Measurements from ENCODE around the gene CHRNA4.

DNA sequence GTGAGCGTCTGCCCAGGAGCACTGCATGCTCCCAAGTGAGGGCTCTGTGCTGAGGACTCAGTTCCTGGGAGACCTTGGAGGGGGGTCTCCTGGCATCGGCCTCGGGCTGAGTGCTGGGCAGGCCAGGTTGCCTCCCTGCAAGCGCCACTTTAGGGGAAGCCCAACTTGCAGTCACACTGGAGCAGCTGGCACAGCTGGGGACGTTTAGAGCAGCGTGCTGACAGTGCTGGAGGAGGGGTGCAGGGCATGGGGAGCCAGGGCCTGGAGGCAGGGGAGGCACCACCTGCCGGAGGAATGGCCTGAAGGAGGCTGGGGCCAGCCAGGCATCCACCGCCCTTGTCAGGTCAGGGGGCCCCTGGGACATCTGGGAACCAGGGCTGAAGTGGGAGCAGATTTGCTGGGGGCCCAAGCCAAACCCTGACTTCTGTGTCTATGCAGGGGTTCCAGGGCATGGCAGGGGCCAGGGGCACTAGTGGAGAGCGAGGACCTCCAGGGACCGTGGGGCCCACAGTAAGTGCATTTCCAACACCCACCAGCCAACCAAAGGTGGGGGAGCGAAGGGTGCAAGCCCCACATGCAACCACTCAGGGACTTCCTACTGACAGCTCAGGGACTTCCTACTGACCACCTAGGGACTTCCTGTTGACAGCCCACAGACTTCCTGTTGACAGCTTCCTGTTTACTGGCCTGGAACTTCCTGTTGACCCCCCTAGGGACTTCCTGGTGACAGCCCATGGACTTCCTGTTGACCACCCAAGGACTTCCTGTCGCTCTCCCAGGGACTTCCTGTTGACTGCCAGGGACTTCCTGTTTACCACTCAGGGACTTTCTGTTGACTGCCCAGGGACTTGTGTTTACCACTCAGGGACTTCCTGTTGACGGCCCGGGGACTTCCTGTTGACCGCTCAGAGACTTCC lies 34.6 kb downstream of the CHRNA4 start:
- TF ChIP-seq, protein P1, sequence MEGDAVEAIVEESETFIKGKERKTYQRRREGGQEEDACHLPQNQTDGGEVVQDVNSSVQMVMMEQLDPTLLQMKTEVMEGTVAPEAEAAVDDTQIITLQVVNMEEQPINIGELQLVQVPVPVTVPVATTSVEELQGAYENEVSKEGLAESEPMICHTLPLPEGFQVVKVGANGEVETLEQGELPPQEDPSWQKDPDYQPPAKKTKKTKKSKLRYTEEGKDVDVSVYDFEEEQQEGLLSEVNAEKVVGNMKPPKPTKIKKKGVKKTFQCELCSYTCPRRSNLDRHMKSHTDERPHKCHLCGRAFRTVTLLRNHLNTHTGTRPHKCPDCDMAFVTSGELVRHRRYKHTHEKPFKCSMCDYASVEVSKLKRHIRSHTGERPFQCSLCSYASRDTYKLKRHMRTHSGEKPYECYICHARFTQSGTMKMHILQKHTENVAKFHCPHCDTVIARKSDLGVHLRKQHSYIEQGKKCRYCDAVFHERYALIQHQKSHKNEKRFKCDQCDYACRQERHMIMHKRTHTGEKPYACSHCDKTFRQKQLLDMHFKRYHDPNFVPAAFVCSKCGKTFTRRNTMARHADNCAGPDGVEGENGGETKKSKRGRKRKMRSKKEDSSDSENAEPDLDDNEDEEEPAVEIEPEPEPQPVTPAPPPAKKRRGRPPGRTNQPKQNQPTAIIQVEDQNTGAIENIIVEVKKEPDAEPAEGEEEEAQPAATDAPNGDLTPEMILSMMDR (IDR thresholded peaks at IDR 0.05; ENCODE audit: borderline replicate concordance, extremely low read depth, low read length, poor library complexity, severe bottlenecking): no peak
- no peak for TF ChIP-seq EZH2 (IDR thresholded peaks at IDR 0.05; ENCODE audit: borderline replicate concordance, low read depth, low read length, severe bottlenecking)
